ENCODE data around the gene HPF1.

Gene HPF1

DNA sequence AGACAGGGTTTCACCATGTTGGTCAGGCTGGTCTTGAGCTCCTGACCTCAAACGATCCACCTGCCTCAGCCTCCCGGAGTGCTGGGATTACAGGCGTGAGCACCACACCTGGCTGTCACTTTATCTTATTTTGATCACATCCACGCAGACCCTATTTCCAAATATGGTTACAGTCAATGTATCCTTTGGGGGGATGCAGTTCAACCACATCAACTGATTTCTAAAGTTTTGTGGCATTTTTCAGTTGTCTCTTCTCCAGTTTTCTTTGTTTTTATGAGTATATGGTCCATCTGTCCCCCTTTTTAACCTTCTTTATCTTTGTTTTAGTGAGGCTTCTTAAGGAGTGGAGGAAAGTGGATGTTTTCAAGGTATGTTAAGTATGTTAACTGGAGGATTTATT is 4.1 kb upstream of the HPF1 start:
- TF ChIP-seq GATA2 (IDR thresholded peaks at IDR 0.05; ENCODE audit: low read depth, low read length), result no peak
- no peak for TF ChIP-seq GATA3 (IDR thresholded peaks at IDR 0.05; ENCODE audit: low read depth, low read length)

DNA sequence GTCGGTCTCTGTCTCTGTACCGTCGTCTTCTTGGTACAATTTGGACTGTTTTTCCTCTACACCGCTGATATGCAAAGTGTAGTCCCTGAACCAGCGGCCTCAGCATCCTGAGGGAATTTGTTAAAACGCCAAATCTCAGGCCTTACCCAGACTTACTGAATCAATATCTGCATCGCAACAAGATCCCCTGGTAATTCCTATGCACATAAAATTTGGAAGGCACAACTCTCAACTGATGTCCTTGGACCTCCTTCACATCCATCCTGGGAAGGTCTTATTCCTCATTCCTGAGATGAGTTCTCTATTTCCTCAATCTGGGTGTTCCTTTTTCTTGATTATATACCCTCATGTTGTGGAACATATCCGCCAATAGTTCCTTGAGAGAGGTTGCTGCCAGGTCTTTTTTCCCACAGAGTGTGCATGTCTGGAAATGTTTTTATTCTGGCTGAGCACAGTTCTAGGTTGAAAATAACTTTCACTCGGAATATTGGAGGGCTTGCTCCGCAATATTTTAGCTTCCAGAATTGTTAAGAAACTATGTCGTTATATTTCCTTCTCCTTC is 738 bp upstream of the HPF1 start:
- TF ChIP-seq GATA3 (IDR thresholded peaks at IDR 0.05; ENCODE audit: low read depth, low read length) (no peak), GATA2 (IDR thresholded peaks at IDR 0.05; ENCODE audit: low read depth, low read length) (no peak)

DNA sequence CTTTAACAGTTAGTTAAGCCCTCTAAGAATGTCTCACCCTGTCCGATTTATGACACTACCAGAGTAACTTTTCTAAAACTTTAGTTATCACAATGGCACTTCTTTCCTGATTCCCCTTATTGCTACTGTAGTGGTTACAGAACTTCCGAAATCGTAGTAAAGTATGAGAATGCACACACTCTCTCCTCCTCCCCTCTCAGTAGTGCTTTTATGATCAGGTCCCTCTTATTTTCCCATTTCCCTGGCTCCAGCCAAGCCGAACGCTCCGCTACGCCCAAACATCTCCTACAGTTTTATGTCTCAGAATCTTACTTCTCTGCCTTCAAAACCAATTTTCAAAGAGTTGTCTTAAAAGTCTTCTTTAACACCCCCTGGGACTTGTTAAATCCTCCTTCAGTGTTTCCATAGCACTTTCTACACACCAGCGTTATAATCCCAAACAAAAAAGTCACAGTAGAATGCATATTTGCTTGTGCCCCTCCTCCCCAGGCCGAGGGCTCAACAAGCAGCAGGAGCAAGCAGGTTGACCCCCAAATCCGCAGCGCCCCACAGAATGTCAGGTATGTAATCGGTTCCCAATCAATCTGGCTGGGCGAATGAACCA is 671 bp downstream of the HPF1 start:
- TF ChIP-seq GATA3 (IDR thresholded peaks at IDR 0.05; ENCODE audit: low read depth, low read length) (no peak), GATA2 (IDR thresholded peaks at IDR 0.05; ENCODE audit: low read depth, low read length) (no peak)

DNA sequence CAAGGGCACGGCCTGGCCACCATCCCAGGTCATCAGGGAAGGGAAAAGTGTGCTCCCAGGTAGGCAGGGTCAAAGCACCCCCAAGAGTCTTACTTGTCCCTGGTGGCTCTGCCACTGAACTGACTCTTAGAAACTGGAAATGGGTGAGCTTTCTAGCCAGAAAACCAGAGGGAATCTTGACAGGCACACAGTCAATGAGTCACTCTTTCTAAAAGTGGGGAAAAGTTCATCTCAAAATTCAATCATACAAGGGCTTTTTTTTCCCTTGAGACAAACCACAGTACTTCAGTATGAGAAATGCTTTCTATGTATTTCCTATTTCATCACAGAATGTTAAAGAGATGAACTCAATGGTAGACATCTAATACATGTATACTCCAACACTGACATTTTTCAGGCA is 12.5 kb downstream of the HPF1 start:
- no peak for TF ChIP-seq GATA2 (IDR thresholded peaks at IDR 0.05; ENCODE audit: low read depth, low read length)
- TF ChIP-seq GATA3 (IDR thresholded peaks at IDR 0.05; ENCODE audit: low read depth, low read length), result no peak

DNA sequence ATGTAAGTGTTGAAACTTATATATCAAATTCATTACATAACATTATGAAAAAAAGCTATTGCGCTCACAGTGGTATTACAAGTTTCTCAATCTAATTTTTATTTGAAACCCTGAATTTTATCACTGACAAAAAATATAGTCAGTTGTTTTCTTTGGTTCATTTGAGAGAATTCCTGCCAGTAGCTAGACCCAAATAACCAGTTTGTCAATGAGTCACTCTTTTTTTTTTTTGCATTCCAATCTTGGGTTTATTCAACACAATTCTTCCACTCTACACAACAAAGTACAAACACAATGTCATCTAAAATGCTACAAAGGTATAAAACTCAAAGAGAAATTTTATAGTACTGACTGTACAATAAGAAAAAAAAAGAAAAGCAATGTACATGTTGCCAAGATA is 13.1 kb downstream of the HPF1 start:
- TF ChIP-seq GATA3 (IDR thresholded peaks at IDR 0.05; ENCODE audit: low read depth, low read length) (no peak), GATA2 (IDR thresholded peaks at IDR 0.05; ENCODE audit: low read depth, low read length) (no peak)

DNA sequence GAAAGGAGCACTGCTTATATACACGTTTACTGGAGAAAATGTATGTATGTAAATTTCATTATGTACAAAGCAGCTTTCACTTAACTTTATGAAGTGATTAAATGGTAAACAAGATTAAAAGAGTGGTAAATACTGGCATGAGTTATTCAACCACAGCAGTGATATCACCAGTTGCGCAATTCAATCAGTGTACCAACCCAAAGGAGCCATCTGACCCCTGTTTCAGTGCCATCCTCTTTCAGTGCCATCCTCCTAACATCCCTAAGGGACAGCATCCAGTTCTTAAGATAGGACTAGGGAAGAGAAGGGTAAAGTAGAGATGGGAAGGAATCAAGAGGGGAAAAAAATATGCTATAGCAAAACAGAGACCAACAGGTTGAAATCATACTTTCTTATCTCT is 16.2 kb downstream of the HPF1 start:
- no peak for TF ChIP-seq GATA3 (IDR thresholded peaks at IDR 0.05; ENCODE audit: low read depth, low read length)
- TF ChIP-seq GATA2 (IDR thresholded peaks at IDR 0.05; ENCODE audit: low read depth, low read length), result no peak

DNA sequence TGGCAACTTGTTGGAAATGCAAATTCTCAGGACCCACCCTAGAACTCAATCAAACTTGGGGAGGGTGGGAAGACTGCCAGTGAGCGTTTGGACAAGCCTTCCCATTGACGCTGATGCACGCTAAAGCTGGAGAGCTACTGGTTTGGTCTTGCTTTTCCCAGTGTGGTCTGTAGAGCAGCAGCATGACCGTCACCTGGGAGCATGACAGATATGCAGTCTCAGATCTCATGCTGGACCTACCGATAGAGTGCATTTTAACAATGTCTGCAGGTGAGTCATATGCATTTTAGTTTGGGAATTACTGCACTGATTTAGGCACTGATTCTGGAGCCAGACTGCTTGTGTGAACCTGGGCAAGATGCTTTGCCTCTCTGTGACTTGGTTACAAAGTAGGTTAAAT is 27.2 kb downstream of the HPF1 start:
- TF ChIP-seq GATA2 (IDR thresholded peaks at IDR 0.05; ENCODE audit: low read depth, low read length) (no peak), GATA3 (IDR thresholded peaks at IDR 0.05; ENCODE audit: low read depth, low read length) (no peak)

DNA sequence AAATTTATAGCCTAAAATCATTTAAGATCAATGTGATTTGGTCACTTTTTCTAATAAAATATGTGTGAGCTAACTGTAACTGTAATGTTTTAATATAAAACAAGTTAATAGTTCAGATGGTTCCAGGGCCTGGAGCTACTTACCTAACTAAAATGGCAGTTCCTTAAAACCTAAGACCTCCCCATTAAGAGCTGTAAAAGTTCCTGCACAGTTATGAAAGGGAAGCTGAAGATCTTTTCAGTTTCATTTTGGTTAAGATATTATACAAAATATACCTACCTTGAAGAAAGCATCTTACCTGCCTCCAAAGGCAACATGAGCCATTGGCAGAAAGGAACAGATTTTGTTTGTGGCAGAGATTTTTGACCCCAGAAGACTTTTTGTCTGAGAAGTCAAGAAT is 30.1 kb downstream of the HPF1 start:
- TF ChIP-seq GATA3 (IDR thresholded peaks at IDR 0.05; ENCODE audit: low read depth, low read length) (no peak), GATA2 (IDR thresholded peaks at IDR 0.05; ENCODE audit: low read depth, low read length) (no peak)

DNA sequence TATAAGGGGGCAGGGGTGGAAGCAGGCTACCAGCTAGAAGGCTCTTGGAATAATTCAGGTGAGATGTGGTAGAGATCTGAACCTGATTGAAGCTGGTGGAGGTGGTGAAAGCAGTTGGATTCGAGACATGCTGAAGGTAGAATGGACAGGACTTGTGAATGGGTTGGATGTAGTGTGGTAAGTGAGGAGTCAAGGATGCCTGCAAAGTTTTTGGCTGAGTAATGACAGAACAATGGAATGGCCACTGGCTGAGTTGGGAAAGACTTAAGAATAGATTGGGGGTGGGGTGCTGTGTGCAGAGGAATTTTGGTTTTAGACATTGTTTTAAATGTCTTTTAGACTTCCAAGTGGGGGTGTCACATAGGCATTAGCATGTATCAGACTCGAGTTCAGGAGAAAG is 33.5 kb downstream of the HPF1 start:
- TF ChIP-seq GATA3 (IDR thresholded peaks at IDR 0.05; ENCODE audit: low read depth, low read length) (no peak), GATA2 (IDR thresholded peaks at IDR 0.05; ENCODE audit: low read depth, low read length) (no peak)

DNA sequence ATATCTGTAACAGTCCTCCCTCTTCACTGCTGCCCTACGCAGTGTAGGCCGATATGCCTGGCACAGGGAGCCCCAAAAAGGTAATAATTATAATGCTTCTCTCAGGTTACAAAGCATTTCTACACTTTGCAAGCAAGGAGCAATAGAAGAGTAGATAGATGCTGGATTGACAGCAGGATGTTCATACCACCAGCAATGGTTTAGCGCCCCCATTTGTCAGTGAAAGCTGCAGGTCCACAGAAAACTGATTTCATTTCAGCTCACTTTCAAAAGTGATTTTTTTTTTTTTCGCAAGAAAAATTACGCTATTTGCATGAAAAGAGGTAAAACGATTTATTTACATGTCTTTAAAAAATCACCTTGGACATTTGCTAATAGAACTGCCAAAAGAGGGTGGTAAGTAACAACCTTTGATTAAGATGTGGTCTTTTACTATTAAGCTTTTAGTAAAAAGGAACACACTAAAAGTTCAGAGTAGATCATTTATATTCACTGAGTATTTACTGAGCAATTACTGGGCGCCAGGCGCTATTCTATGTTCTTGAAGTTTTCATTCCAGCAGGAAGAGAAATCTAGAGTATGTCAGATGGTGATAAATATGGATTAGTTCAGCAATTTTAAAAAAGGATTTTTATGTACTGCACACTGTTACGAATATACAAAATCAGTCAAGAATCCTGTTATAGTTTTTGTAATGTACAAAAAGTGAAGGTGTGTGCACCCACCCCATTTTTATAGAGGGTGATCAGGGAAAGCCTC is 34.4 kb downstream of the HPF1 start:
- TF ChIP-seq GATA2 (IDR thresholded peaks at IDR 0.05; ENCODE audit: low read depth, low read length), result no peak
- TF ChIP-seq GATA3 (IDR thresholded peaks at IDR 0.05; ENCODE audit: low read depth, low read length), result no peak

DNA sequence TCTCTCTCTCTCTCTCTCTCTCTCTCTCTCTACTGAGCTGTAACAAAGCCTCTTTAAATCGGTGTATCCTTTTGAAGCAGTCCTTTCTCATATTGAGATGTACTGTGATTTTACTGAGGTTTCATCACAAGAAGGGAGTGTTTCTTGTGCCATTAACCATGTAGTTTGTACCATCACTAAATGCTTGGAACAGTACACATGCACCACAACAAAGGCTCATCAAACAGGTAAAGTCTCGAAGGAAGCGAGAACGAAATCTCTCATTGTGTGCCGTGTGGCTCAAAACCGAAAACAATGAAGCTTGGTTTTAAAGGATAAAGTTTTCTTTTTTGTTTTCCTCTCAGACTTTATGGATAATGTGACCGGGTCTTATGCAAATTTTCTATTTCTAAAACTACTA is 37.2 kb downstream of the HPF1 start:
- TF ChIP-seq GATA3 (IDR thresholded peaks at IDR 0.05; ENCODE audit: low read depth, low read length) (no peak), GATA2 (IDR thresholded peaks at IDR 0.05; ENCODE audit: low read depth, low read length) (no peak)

DNA sequence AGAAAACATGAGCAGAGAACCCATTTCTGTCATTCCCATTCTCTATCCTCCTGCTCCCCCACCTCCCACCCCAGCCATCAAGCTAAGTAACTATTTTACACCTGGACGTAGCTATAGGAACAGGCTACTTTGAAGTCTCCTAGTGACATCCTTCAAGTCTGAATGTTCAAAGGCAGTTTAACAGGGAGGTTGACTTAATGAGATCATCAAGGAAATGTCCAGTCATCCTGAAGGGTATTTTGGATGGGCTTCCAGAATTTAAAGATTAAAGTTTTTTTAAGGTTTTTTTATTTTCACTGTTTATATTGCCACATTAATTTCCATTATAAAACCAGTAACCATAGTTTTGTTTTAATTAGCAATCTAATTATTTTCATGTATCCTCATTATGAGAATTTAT is 41.1 kb downstream of the HPF1 start:
- TF ChIP-seq GATA2 (IDR thresholded peaks at IDR 0.05; ENCODE audit: low read depth, low read length), result no peak
- no peak for TF ChIP-seq GATA3 (IDR thresholded peaks at IDR 0.05; ENCODE audit: low read depth, low read length)

DNA sequence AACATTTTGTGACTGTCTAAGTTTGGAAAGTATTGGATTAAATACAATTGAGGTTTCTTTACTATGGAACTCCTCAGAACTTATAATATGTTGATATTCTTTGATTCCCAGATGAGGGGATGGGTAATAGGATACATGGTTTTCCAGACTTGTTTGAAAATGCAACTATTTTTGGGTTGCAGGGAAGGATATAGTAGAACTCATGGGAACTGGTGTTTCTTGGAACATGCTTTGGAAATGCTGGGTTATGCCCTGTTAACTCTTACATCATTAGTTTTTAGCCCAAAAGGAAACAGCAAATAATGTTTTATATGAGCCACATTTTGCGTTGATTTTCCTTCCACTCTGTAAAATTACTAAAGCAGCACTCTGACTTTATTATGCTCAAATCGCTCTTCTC is 41.9 kb downstream of the HPF1 start:
- no peak for TF ChIP-seq GATA3 (IDR thresholded peaks at IDR 0.05; ENCODE audit: low read depth, low read length)
- no peak for TF ChIP-seq GATA2 (IDR thresholded peaks at IDR 0.05; ENCODE audit: low read depth, low read length)

DNA sequence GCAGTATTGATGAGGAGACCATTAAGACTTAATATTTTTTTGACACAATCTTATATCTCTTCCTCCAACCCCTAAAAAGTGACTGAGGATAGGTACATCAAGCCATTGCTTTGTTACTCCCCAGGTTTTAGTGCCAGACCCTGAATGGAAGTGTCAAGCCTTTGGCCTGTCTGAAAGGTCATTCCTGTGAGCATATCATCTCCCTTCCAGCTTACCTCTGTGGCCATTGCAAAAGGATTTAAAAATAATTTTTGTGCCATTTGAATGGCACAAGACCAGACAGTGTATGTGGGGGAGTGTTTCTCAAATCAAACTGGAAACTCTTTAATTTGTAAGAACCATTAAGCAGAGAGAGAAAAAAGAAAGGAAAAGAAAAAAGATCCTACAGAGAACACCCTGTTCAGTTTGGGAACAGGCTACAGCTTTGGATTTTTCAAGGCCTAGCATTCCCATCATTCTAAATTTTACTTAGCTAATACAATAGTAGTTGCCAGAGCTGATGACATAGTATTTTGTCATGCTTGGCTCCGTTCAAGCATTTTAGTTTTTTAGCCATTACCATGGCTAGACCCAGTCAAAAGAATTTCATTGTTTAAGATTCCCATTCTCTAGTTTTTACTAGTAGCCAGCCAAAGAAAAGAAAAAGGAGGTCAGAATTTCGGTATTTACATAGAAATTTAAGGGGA is 49.6 kb downstream of the HPF1 start:
- TF ChIP-seq GATA2 (IDR thresholded peaks at IDR 0.05; ENCODE audit: low read depth, low read length) (no peak), GATA3 (IDR thresholded peaks at IDR 0.05; ENCODE audit: low read depth, low read length) (no peak)

DNA sequence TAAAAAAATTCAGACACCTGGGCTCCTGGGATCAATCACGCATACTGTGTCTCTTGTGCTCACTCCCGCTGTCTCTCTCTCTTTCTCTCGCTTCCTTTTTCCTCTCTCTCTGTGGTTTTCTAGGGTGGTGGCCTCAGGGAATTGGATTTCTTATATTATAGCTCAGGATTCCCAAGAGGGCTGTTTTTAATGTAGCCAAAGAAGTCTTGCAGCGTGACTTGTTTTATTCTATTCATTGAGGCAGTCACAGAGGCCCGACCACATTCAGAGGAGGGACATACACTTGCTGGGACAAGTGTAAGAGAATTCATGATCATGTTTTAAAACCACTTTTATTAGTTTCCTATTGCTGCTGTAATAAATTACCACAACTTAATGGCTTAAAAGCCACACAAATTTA is 59.4 kb downstream of the HPF1 start:
- TF ChIP-seq GATA3 (IDR thresholded peaks at IDR 0.05; ENCODE audit: low read depth, low read length), result no peak
- TF ChIP-seq GATA2 (IDR thresholded peaks at IDR 0.05; ENCODE audit: low read depth, low read length), result no peak

Data from SH-SY5Y (cell line).